ENCODE measurements around the gene MEGF11.

DNA sequence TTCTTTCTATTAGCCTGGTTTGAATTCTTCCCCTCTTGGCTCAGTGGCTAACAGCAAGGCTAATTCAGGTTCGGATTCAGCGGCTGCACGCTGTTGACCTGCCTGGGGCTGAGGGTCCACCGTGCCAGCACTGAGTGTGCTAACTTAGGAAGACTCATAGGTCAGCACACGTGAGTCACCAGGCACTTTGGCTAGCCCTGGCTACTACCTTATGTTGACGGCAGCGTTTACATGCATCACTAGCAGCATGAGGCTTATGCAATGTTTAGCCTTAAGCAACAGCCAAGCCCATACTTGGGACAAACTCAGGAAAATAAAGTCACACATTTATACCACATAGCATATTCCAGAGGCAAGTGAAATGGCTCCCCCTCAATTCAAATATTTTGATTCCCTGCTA is 246.6 kb downstream of the MEGF11 start:
- TF ChIP-seq YY1 (IDR thresholded peaks at IDR 0.05; ENCODE audit: insufficient read depth, insufficient read length) (no peak), ZNF274 (IDR thresholded peaks at IDR 0.05; ENCODE audit: low read depth, low read length) (no peak)
